Naive thymus-derived CD8-positive, alpha-beta T cell (primary cell): ENCODE results near the gene TRMT61A. TPM values are rescaled to one million over a fixed set of nuclear protein-coding genes. Genes with fewer than 3 reads are reported as not detected.
A peak's percentile ranks its signal among the peaks of the same experiment; 100 is the strongest.

Experiments used
- ATAC-seq, 2 donors: fragments of 150-1000 bp; cut with Tn5 transposase in 1 of 2; sonication (Bioruptor Pico), chemical (Tn5 transposase) in 1 of 2; 1 replicate in 1 of 2; 2 replicates in 1 of 2; pipeline ENCODE4 v1.10.0; 2021; ENCODE audit warnings: mild to moderate bottlenecking in 2 of 2, moderate library complexity in 2 of 2
- POLR2A ChIA-PET: fragments of 350-600 bp; sonication (Branson Sonifier 250); formaldehyde crosslinking; loops from one replicate; lab custom pipeline; 2021; ENCODE audit warnings: antibody characterized with exemption; lab: Charles Lee
- DNase-seq, 10 donors: peaks; one replicate each; pipeline versions ENCODE4 v3.0.0 to v3.0.0-alpha.2; 2020 to 2022
- H3K27ac Mint-ChIP-seq, 10 donors: one replicate each; pipeline ENCODE4 v1.8.0; 2020 to 2022; ENCODE audit warnings: mild to moderate bottlenecking in 10 of 10, mixed read lengths in 10 of 10, moderate library complexity in 4 of 10, inconsistent platforms in 1 of 10
- H3K27me3 Mint-ChIP-seq, 5 donors: one replicate each; pipeline ENCODE4 v1.8.0; 2021 to 2022; ENCODE audit warnings: mixed read lengths in 5 of 5
- H3K36me3 Mint-ChIP-seq, 3 donors: one replicate each; pipeline ENCODE4 v1.8.0; 2020 to 2022; ENCODE audit warnings: mixed read lengths in 3 of 3, mild to moderate bottlenecking in 2 of 3, inconsistent platforms in 1 of 3
- H3K4me1 Mint-ChIP-seq, 4 donors: one replicate each; pipeline ENCODE4 v1.8.0; 2021 to 2022; ENCODE audit warnings: mixed read lengths in 4 of 4
- H3K4me3 Mint-ChIP-seq, 10 donors: one replicate each; pipeline ENCODE4 v1.8.0; 2020 to 2022; ENCODE audit warnings: mild to moderate bottlenecking in 10 of 10, mixed read lengths in 10 of 10, moderate library complexity in 6 of 10, inconsistent platforms in 1 of 10
- H3K9me3 Mint-ChIP-seq, 9 donors: one replicate each; pipeline ENCODE4 v1.8.0; 2020 to 2022; ENCODE audit warnings: mixed read lengths in 9 of 9, mild to moderate bottlenecking in 3 of 9, inconsistent platforms in 1 of 9, moderate library complexity in 1 of 9
- polyA plus RNA-seq, 3 donors: library from polyadenylated mRNA; unstranded; fragments of 300-500 nt; fragmentation: Illumina TruSeq; gene quantifications; one replicate each; pipeline ENCODE4 v1.2.3, GENCODE V29; 2021
- total RNA-seq, 8 experiments: library from RNA in 2 of 8; stranded (reverse) in 2 of 8; gene quantifications; one replicate each; pipeline ENCODE4 v1.2.3 and lab custom pipeline; 2021 to 2026

TRMT61A gene
- total and polyA plus RNA-seq, 5 experiments from 2014 or later: 6.7 to 16.7 (median 11.2) TPM

DNA sequence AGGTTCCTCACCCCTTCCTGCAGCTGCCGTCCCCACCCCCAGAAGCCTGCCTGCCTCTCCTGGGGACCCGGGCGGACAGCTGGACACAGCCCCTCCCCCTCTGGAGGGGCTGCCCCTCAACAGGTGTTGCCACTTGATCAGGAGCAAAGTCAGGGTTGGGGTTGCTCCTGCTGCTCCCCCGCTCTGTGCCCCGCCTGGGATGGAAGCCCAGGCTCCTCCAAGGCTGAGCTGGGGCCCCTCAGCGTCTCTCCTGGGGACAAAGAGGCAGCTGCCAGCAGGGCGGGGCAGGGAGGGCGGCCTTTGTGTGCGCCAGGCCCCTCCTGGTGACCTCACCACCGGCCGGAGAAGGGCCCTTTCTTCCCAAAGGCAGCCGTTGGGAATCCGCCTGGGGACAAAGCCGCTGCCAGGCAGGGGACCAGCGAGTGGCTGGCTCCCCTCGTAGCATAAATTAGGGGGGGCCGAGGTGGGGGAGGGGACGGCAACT lies 13.7 kb downstream of the TRMT61A start:
- H3K9me3 Mint-ChIP-seq: no peaks in the 10 kb centered on the region
- POLR2A ChIA-PET: no interaction called here

DNA sequence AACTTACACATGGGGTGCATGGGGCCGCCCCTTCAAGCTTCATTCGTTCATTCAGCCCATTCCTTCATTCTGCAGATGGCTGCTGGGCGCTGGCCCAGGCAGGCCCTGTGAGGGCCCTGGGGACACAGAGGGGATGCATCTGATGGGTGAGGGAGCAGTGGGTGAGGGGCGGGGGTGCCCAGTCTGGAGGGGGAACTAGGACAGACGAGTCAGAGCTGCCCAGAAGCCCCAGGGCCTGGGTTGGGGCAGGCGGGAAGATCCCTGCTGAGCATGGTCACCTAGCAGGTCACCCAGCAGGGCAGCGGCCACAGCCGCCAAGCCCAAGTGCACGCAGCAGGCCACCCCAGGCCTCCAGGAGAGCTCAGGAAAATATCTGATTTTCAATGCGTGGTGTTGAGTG lies 14.1 kb downstream of the TRMT61A start:
- Mint-ChIP-seq H3K9me3 (no peaks in the 10 kb centered on the region), H3K27ac (no peak overlapping the region), H3K27me3 (peaks cover 0 to 3% (median 0%) of the 10 kb centered on the region in 5 donors), H3K4me3 (no peak overlapping the region), H3K4me1 (peaks cover 0 to 4% (median 2%) of the 10 kb centered on the region in 4 donors), H3K36me3 (no peaks in the 10 kb centered on the region)
- ATAC-seq (no peak), DNase-seq (peak in 1 of 10 donors; percentile 46)
- POLR2A ChIA-PET: interaction anchor here (0.9 kb wide), 1 partner anchor 20 kb away, joined by 3 read pairs; no protein-coding TSS in a partner anchor

More for the DNA sequence above, 13.7 kb downstream of the TRMT61A start:
- ATAC-seq: no peak
- H3K4me3 Mint-ChIP-seq: no peak overlapping the region
- DNase-seq: peak in 1 of 10 donors; percentile 1
- H3K27me3 Mint-ChIP-seq: peaks cover 0 to 3% (median 0%) of the 10 kb centered on the region in 5 donors
- H3K36me3 Mint-ChIP-seq: no peaks in the 10 kb centered on the region
- H3K4me1 Mint-ChIP-seq: peaks cover 0 to 4% (median 2%) of the 10 kb centered on the region in 4 donors
- no peak overlapping the region for H3K27ac Mint-ChIP-seq

DNA sequence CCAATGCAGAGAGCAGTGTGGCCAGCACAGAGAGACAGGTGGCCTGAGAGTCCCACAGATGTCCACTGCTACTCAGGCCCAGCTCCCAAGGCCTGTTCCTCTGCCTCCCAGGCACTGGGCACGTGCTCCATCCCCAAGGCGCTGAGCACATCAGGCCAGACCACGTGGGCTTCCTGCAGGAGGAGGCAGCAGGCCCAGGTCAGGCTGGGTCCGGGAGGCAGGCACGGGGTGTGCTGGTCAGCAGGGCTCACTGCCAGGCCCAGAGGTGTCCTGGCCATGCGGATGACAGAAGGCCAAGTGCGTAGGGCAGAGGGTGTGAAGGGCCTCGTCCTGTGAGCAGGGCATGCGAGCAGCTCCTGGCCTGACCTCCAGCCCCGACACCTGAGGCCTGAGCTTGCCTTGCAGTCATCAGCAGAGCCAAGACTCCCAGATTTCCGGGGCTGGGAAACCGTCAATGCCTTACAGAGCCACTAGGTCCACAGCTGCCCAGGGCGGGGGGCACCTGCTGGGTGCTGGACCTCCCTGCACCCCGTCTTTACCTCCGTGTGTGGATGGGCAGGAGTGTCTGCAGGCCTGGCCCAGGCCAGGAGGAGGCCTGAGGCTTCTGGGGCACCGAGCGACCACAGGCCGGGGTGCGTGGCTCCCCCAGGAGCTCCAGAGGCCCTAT lies 14.9 kb downstream of the TRMT61A start:
- peak in 1 of 10 donors; percentile 55 for DNase-seq
- H3K27me3 Mint-ChIP-seq: peaks cover 0 to 3% (median 0%) of the 10 kb centered on the region in 5 donors
- POLR2A ChIA-PET: interaction anchor here (0.6 to 0.9 kb wide), 2 partner anchors 20 to 98 kb away, joined by 3 read pairs; no protein-coding TSS in a partner anchor
- H3K4me1 Mint-ChIP-seq: peaks cover 0 to 4% (median 2%) of the 10 kb centered on the region in 4 donors
- ATAC-seq: no peak
- H3K9me3 Mint-ChIP-seq: no peaks in the 10 kb centered on the region
- no peaks in the 10 kb centered on the region for H3K36me3 Mint-ChIP-seq
- H3K4me3 Mint-ChIP-seq: no peak overlapping the region
- H3K27ac Mint-ChIP-seq: no peak overlapping the region

DNA sequence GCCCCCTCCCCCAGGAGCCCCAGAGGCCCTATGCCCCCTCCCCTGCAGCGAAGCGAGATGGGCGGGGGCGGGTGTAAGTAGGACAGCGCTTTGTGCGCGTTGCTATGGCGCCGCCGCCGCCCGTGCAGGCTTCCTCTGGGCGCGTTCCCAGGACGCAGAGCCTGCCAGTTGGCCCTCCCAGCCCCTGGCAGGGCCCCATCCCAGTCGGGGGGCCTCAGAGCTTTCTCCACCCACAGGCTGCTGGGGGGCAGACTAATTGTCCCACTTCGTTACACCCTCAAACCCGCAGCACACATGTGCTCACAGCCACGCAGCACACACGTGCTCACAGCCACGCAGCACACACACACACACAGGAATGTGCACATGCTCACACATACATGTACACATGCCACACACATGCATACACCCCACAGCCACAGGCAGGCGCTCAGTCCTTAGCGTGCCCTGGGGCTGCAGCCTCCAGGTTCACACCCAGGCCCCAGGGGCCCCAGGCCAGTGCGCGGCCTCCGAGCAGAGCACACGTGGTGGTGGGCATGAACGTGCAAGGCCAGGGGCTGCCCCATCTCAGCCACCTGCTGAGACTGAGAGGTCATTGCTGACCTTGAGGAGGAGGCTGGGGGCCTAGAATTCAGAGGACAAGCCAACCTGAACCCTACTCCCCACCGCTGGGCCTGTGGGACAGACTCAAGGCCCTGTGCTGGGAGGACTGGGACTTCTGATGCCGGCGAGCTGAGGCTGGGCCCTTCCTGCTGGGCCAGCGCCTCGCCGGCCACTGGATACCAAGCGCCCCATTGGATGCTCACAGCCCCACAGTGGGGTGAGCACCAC lies 15.6 kb downstream of the TRMT61A start:
- no peaks in the 10 kb centered on the region for H3K9me3 Mint-ChIP-seq
- H3K27ac Mint-ChIP-seq: peak overlapping the region in 1 of 10 donors; percentile 27
- no peak overlapping the region for H3K4me3 Mint-ChIP-seq
- H3K27me3 Mint-ChIP-seq: peaks cover 0 to 3% (median 0%) of the 10 kb centered on the region in 5 donors
- DNase-seq (no peak), ATAC-seq (no peak)
- H3K36me3 Mint-ChIP-seq: no peaks in the 10 kb centered on the region
- H3K4me1 Mint-ChIP-seq: peaks cover 0 to 2% (median 1%) of the 10 kb centered on the region in 4 donors
- POLR2A ChIA-PET: interaction anchor here (0.6 to 2.3 kb wide), 4 partner anchors 11 to 786 kb away, joined by 3 to 9 read pairs (median 4); partner anchors contain the start of gene TRMT61A

DNA sequence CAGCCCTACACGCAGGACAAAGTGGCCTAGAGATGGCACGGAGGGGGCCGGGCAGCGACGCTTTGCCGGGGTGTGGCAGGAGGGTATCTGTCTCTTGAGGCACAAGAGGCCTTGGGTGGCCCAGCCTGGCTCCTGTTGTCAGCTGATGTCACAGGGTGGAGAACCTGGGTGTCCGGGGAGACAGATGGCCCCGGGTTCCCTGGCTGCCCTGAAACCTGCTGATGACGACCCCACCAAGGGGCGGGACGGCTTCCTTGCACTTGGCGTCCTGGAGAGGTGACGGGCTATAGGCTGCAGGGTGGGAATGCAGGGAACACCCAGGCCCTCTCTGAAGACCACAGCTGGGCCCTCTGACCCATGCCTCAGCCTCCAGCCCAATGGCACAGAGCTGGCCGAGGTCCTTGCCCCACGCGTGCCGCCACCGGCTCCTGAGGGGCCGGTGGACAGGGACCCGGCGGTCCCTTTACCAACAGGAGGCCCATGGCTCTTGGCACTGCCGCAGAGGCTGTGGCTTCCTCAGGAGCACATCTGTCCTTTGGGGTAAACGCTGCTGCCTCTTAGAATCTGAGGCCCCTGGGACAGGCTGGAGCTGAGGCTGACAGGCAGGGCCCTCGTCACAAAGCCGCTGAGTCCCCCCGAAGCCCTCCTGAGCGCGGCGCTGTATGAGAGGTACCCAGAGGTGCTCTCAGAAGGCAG lies 16.4 kb downstream of the TRMT61A start:
- Mint-ChIP-seq H3K9me3 (no peaks in the 10 kb centered on the region), H3K27me3 (peaks cover 0 to 3% (median 0%) of the 10 kb centered on the region in 5 donors), H3K36me3 (no peaks in the 10 kb centered on the region), H3K4me1 (peaks cover 0 to 2% (median 1%) of the 10 kb centered on the region in 4 donors), H3K27ac (peak overlapping the region in 1 of 10 donors; percentile 72), H3K4me3 (no peak overlapping the region)
- POLR2A ChIA-PET: interaction anchor here (0.7 to 2.3 kb wide), 4 partner anchors 12 to 787 kb away, joined by 3 to 9 read pairs (median 4); partner anchors contain the start of gene TRMT61A
- ATAC-seq: no peak
- DNase-seq: no peak

DNA sequence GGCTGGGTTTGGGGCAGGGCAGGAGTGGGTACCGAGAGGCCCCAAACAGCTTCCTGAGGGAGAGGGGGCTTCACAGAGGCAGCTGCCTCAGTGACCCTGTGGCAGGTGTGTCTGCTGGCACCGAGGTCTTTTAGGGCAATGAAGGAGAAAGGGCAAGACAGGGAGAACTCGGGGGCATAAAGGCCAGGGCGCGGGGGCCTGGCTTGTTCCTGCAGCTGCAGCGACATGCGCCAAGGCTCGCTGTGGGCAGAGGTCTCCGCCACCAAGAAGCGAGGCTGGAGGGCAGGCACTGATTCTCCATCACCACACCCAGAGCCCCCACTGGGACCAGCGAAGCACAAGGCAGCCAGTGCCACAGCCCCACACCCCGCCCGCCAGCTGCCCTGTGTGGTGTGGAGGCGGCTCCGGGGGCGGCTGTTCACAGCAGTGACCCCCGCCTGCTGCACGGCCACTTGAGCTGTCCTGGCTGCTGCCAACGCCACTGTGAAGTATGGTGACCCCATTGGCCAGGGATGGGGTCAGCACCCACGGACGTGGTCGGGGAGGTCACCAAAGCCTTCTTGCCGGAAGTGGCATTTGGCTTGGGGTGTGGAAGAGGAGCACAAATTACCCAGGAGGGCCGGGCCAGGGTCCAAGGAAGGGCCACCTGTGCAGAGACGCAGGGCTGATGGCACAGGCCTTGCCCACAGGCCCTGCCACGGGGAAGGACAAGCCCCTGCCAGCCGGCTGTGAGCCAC lies 17.1 kb downstream of the TRMT61A start:
- peaks cover 0 to 2% (median 1%) of the 10 kb centered on the region in 4 donors for H3K4me1 Mint-ChIP-seq
- H3K9me3 Mint-ChIP-seq: no peaks in the 10 kb centered on the region
- H3K27me3 Mint-ChIP-seq: peaks cover 0 to 3% (median 0%) of the 10 kb centered on the region in 5 donors
- ATAC-seq (no peak), DNase-seq (no peak)
- H3K4me3 Mint-ChIP-seq: no peak overlapping the region
- POLR2A ChIA-PET: interaction anchor here (1.6 to 2.3 kb wide), 4 partner anchors 13 to 27 kb away, joined by 4 to 9 read pairs (median 6); partner anchors contain the start of genes BAG5, COA8 and TRMT61A
- peak overlapping the region in 2 of 10 donors; percentile 46 to 72 for H3K27ac Mint-ChIP-seq
- H3K36me3 Mint-ChIP-seq: no peaks in the 10 kb centered on the region

DNA sequence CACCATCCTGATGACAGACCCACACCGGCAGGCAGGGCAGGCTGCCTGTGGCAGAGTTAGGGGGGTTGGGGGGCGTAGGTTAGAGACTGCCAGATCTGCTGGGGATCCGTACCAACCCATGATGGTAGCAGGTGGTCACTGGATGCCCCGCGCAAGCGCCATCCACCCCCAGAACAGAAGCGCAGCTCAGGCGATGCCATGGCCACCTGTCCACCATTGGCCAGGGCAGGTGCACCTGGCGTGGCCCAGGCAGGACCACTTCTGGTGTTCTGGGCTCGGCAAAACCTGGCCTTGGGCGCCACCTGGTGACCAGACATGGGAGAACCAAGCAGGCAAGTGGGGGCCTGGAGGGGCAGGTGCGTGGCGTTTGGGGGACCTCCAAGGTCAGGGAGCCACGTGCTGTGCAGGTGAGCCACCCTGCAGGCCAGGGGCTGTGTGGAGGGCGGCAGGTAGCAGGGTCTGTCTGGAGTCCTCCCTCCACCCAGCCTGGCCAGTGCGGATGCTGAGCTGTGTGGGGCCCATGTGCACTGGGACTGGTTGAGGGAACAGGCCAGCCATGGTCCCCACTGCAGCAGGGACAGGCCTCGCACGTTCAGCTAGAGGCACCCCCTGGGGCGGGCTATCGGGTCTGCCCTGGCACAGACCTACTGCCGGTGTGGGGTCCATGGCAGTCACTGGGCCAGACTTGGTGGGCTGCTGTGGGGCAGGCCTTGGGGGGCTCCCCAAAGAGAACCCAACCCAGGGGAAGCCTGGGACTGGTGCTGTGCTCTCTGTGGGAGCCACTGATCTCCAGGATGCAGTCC lies 17.9 kb downstream of the TRMT61A start:
- Mint-ChIP-seq H3K9me3 (no peaks in the 10 kb centered on the region), H3K4me3 (no peak overlapping the region), H3K36me3 (peaks cover 0 to 2% (median 0%) of the 10 kb centered on the region in 3 donors), H3K27me3 (peaks cover 0 to 3% (median 0%) of the 10 kb centered on the region in 5 donors), H3K27ac (no peak overlapping the region), H3K4me1 (peaks cover 0 to 6% (median 5%) of the 10 kb centered on the region in 4 donors)
- POLR2A ChIA-PET: interaction anchor here (1.6 to 2.3 kb wide), 3 partner anchors 15 to 28 kb away, joined by 5 to 9 read pairs (median 8); partner anchors contain the start of genes BAG5, COA8 and TRMT61A
- peak; percentile 88 to 93 for ATAC-seq
- peak; percentile 67 to 88 (median 76) for DNase-seq

DNA sequence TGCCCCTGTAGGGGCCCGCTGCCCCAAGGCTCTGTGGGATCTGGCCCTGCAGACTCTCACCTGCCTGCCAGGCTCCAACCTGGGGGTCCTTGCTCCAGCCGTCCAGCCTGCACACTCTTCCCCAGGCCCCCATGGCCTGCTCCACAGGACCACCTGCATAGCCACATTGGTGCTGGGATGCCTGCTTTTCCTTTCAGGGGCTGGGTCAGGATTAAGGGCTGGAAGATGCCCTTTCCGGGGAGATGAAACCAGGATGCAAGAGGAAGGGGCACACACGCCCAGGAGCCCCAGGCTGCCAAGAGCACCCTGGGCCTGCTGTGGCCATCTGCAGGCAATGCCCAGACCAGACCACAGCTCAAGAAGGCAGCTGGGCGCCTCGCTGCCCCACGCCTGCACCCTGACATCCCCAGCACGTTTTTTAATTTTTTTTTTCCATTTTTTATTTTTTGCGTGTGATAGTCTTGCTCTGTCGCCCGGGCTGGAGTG lies 18.5 kb downstream of the TRMT61A start:
- Mint-ChIP-seq H3K9me3 (no peaks in the 10 kb centered on the region), H3K27me3 (peaks cover 0 to 3% (median 0%) of the 10 kb centered on the region in 5 donors), H3K4me1 (peaks cover 0 to 8% (median 6%) of the 10 kb centered on the region in 4 donors), H3K27ac (no peak overlapping the region), H3K36me3 (peaks cover 0 to 3% (median 0%) of the 10 kb centered on the region in 3 donors), H3K4me3 (no peak overlapping the region)
- ATAC-seq (no peak), DNase-seq (no peak)
- POLR2A ChIA-PET: interaction anchor here (1.0 to 2.1 kb wide), 2 partner anchors 15 to 19 kb away, joined by 4 to 8 read pairs; partner anchors contain the start of genes BAG5 and COA8

DNA sequence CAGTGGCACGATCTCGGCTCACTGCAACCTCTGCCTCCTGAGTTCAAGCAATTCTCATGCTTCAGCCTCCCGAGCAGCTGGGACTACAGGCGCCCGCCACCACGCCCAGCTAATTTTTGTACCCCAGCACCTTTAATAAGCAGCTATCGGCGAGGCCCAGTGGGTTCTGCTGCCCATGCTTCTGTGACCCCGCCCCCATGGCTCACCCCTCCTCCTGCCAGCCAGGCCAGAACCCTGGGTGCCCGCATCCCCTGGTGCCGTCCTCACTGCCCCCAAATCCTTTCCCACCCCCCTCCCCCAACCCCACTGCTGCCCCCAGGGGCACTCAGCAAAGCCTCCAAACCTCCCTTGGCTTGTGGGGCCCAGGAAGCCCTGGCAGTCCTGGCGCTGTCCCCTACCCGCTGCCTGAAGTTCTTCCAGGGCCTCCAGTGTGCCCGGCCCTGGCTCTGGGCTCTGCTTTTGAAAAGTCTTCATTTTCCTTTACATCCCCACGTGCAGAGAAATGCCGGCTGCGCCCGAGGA lies 19.0 kb downstream of the TRMT61A start:
- POLR2A ChIA-PET: interaction anchor here (1.0 to 2.1 kb wide), 2 partner anchors 14 to 20 kb away, joined by 4 to 8 read pairs; partner anchors contain the start of genes BAG5 and COA8
- H3K4me1 Mint-ChIP-seq: peaks cover 0 to 14% (median 6%) of the 10 kb centered on the region in 4 donors
- no peak overlapping the region for H3K27ac Mint-ChIP-seq

More for the DNA sequence above, 19.0 kb downstream of the TRMT61A start:
- Mint-ChIP-seq H3K9me3 (no peaks in the 10 kb centered on the region), H3K36me3 (peaks cover 0 to 4% (median 0%) of the 10 kb centered on the region in 3 donors), H3K27me3 (peaks cover 0 to 3% (median 0%) of the 10 kb centered on the region in 5 donors), H3K4me3 (no peak overlapping the region)
- ATAC-seq (no peak), DNase-seq (no peak)
